Mesenchymal stem cell (in vitro differentiated cells and primary cell): ENCODE data around the gene CDKN2C.
A peak's percentile ranks its signal among the peaks of the same experiment; 100 is the strongest.

Experiments used
- DNase-seq: peaks from one replicate; pipeline ENCODE4 v3.0.0-alpha.2; 2013
- H2AFZ ChIP-seq: one replicate; pipeline ENCODE4 v1.6.1; 2013; ENCODE audit warnings: low read depth, mild to moderate bottlenecking, control low read depth, inconsistent platforms, low read length, moderate library complexity
- H2AK5ac ChIP-seq: 2 replicates; pipeline ENCODE4 v1.6.1; 2013; ENCODE audit warnings: low read length, moderate library complexity, mild to moderate bottlenecking, inconsistent platforms; ENCODE audit not compliant: severe bottlenecking
- H2BK120ac ChIP-seq: one replicate; pipeline ENCODE4 v1.6.1; 2013; ENCODE audit warnings: low read depth, mild to moderate bottlenecking, inconsistent platforms, low read length, moderate library complexity
- H2BK12ac ChIP-seq, 2 experiments: one replicate each; pipeline ENCODE4 v1.6.1; 2013; ENCODE audit warnings: inconsistent platforms in 2 of 2, low read length in 2 of 2, mild to moderate bottlenecking in 2 of 2, moderate library complexity in 2 of 2, control low read depth in 1 of 2
- H2BK15ac ChIP-seq: one replicate; pipeline ENCODE4 v1.6.1; 2013; ENCODE audit warnings: mild to moderate bottlenecking, low read depth, inconsistent platforms; ENCODE audit not compliant: poor library complexity, severe bottlenecking
- H2BK5ac ChIP-seq: 2 replicates; pipeline ENCODE4 v1.6.1; 2013; ENCODE audit warnings: low read depth, mild to moderate bottlenecking, low read length, control low read depth, inconsistent platforms; ENCODE audit not compliant: poor library complexity, severe bottlenecking
- H3K14ac ChIP-seq, 2 experiments: one replicate each; pipeline ENCODE4 v1.6.1; 2013; ENCODE audit warnings: inconsistent platforms in 2 of 2, low read length in 2 of 2, control low read depth in 1 of 2, mild to moderate bottlenecking in 1 of 2, moderate library complexity in 1 of 2
- H3K18ac ChIP-seq, 2 experiments: one replicate each; pipeline ENCODE4 v1.6.1; 2013; ENCODE audit warnings: inconsistent platforms in 2 of 2, low read length in 2 of 2, control low read depth in 1 of 2, low read depth in 1 of 2, mild to moderate bottlenecking in 1 of 2
- H3K23ac ChIP-seq, 2 experiments: one replicate each; pipeline ENCODE4 v1.6.1; 2013; ENCODE audit warnings: inconsistent platforms in 2 of 2, low read length in 2 of 2, mild to moderate bottlenecking in 2 of 2, moderate library complexity in 2 of 2, control low read depth in 1 of 2
- H3K27ac ChIP-seq: 2 replicates; pipeline ENCODE4 v1.5.1; 2013; ENCODE audit warnings: mild to moderate bottlenecking, moderate library complexity, low read length, control low read depth, inconsistent platforms; ENCODE audit not compliant: poor library complexity, severe bottlenecking
- H3K27me3 ChIP-seq, 2 experiments: 2 replicates each; pipeline versions ENCODE4 v1.6.1 to v1.7.0; 2013; ENCODE audit warnings: low read length in 2 of 2, mild to moderate bottlenecking in 2 of 2, moderate library complexity in 2 of 2, control low read depth in 1 of 2, inconsistent platforms in 1 of 2; ENCODE audit not compliant: control insufficient read depth in 1 of 2, insufficient read depth in 1 of 2
- H3K36me3 ChIP-seq, 2 experiments: 2 replicates each; pipeline versions ENCODE4 v1.6.1 to v1.7.0; 2013; ENCODE audit warnings: low read length in 2 of 2, control low read depth in 1 of 2, inconsistent platforms in 1 of 2, low read depth in 1 of 2, mild to moderate bottlenecking in 1 of 2; ENCODE audit not compliant: insufficient read depth in 2 of 2, control insufficient read depth in 1 of 2
- H3K4ac ChIP-seq, 2 experiments: one replicate each; pipeline ENCODE4 v1.6.1; 2013; ENCODE audit warnings: inconsistent platforms in 2 of 2, low read length in 2 of 2, mild to moderate bottlenecking in 2 of 2, moderate library complexity in 2 of 2, control low read depth in 1 of 2, low read depth in 1 of 2
- H3K4me1 ChIP-seq: 2 replicates; pipeline ENCODE4 v1.6.1; 2013; ENCODE audit warnings: low read depth, low read length, control low read depth; ENCODE audit not compliant: control insufficient read depth, insufficient read depth
- H3K4me2 ChIP-seq: 2 replicates; pipeline ENCODE4 v1.6.1; 2013; ENCODE audit warnings: low read length, mild to moderate bottlenecking, inconsistent platforms; ENCODE audit not compliant: poor library complexity, severe bottlenecking
- H3K4me3 ChIP-seq, 2 experiments: 2 replicates each; pipeline versions ENCODE4 v1.5.1 to v1.7.0; 2013; ENCODE audit warnings: low read length in 2 of 2, mild to moderate bottlenecking in 2 of 2, control low read depth in 1 of 2, low read depth in 1 of 2; ENCODE audit not compliant: insufficient read depth in 1 of 2
- H3K79me1 ChIP-seq: replicated peaks from 2 replicates; pipeline ENCODE4 v1.6.1; 2013; ENCODE audit warnings: mild to moderate bottlenecking, control low read depth, low read length, inconsistent platforms; ENCODE audit not compliant: poor library complexity, severe bottlenecking
- H3K9ac ChIP-seq: 2 replicates; pipeline ENCODE4 v1.7.0; 2013; ENCODE audit warnings: mild to moderate bottlenecking, low read length, moderate library complexity
- H3K9me3 ChIP-seq: 2 replicates; pipeline ENCODE4 v1.7.0; 2013; ENCODE audit warnings: mild to moderate bottlenecking, low read length; ENCODE audit not compliant: control insufficient read depth
- H4K8ac ChIP-seq: one replicate; pipeline ENCODE4 v1.6.1; 2013; ENCODE audit warnings: inconsistent platforms, mild to moderate bottlenecking, low read length, moderate library complexity
- H4K91ac ChIP-seq: one replicate; pipeline ENCODE4 v1.6.1; 2013; ENCODE audit warnings: mild to moderate bottlenecking, low read length, inconsistent platforms
- WGBS: methylation state at CpG from one replicate; pipeline ENCODE4 v1.1.7; 2013; ENCODE audit warnings: mixed read lengths; 5-methylcytosine and 5-hydroxymethylcytosine counted together

CDKN2C gene

GRCh38 chr1:50972766-50973165 lies 2.7 kb downstream of the CDKN2C start:
- H3K4ac ChIP-seq: no peak overlapping the region
- H3K36me3 ChIP-seq: no peaks in the 10 kb centered on the region
- no peak overlapping the region for H3K23ac ChIP-seq
- H4K8ac ChIP-seq: no peak overlapping the region
- no peak overlapping the region for H2BK12ac ChIP-seq
- no peak overlapping the region for H2BK5ac ChIP-seq
- peaks cover 0 to 8% of the 10 kb centered on the region in 2 experiments for H3K27me3 ChIP-seq
- no peak overlapping the region for H4K91ac ChIP-seq
- H3K18ac ChIP-seq: no peak overlapping the region
- peaks cover 9% of the 10 kb centered on the region for H3K4me1 ChIP-seq
- H3K9me3 ChIP-seq: no peaks in the 10 kb centered on the region
- peaks cover 3% of the 10 kb centered on the region for H3K79me1 ChIP-seq
- H3K4me3 ChIP-seq: peak overlapping the region in 1 of 2 experiments; percentile 92
- WGBS: no CpG with 5 or more reads among the region's 1 CpG
- H3K27ac ChIP-seq: no peak overlapping the region
- DNase-seq: no peak
- peak overlapping the region; percentile 89 for H3K9ac ChIP-seq
- no peak overlapping the region for H3K4me2 ChIP-seq
- no peak overlapping the region for H3K14ac ChIP-seq
- H2BK15ac ChIP-seq: no peak overlapping the region
- H2AFZ ChIP-seq: no peak overlapping the region
- no peak overlapping the region for H2BK120ac ChIP-seq
- H2AK5ac ChIP-seq: no peak overlapping the region

- Histone ChIP-seq H3K27me3 (peaks cover 0 to 8% of the 10 kb centered on the region in 2 experiments), H3K9ac (peak overlapping the region; percentile 89), H3K4me3 (peak overlapping the region in 1 of 2 experiments; percentile 92), H2BK15ac (no peak overlapping the region), H2AFZ (no peak overlapping the region), H2BK12ac (no peak overlapping the region), H3K4me2 (no peak overlapping the region), H3K36me3 (no peaks in the 10 kb centered on the region), H4K8ac (no peak overlapping the region), H3K27ac (no peak overlapping the region), H3K4me1 (peaks cover 10% of the 10 kb centered on the region), H3K14ac (no peak overlapping the region), H3K79me1 (peaks cover 3% of the 10 kb centered on the region), H2BK5ac (no peak overlapping the region), H3K18ac (no peak overlapping the region), H3K9me3 (no peaks in the 10 kb centered on the region), H3K23ac (no peak overlapping the region), H3K4ac (no peak overlapping the region), H2BK120ac (no peak overlapping the region), H4K91ac (no peak overlapping the region), H2AK5ac (no peak overlapping the region)
- DNase-seq: no peak
- WGBS: 70% methylated on average over 1 of the region's 1 CpG
These were observed 3.2 kb downstream of the CDKN2C start for GRCh38 chr1:50973255-50973654.

GRCh38 chr1:50973875-50974617 lies 4.0 kb downstream of the CDKN2C start:
- H3K4me2 ChIP-seq: no peak overlapping the region
- 31% methylated on average over 10 of the region's 13 CpGs for WGBS
- no peak overlapping the region for H3K23ac ChIP-seq
- peaks cover 12% of the 10 kb centered on the region for H3K4me1 ChIP-seq
- H4K91ac ChIP-seq: no peak overlapping the region
- no peak overlapping the region for H3K4me3 ChIP-seq
- H4K8ac ChIP-seq: peak overlapping the region; percentile 53
- H3K27me3 ChIP-seq: peaks cover 0 to 15% of the 10 kb centered on the region in 2 experiments
- no peak overlapping the region for H2BK15ac ChIP-seq
- H3K79me1 ChIP-seq: peaks cover 3% of the 10 kb centered on the region
- no peak overlapping the region for H2AFZ ChIP-seq
- no peak overlapping the region for H3K18ac ChIP-seq
- no peaks in the 10 kb centered on the region for H3K36me3 ChIP-seq
- no peaks in the 10 kb centered on the region for H3K9me3 ChIP-seq
- no peak overlapping the region for H2BK120ac ChIP-seq
- DNase-seq: peak; percentile 33
- H3K14ac ChIP-seq: no peak overlapping the region
- H3K27ac ChIP-seq: no peak overlapping the region
- peak overlapping the region; percentile 89 for H3K9ac ChIP-seq
- no peak overlapping the region for H2BK5ac ChIP-seq
- no peak overlapping the region for H2BK12ac ChIP-seq
- no peak overlapping the region for H3K4ac ChIP-seq
- H2AK5ac ChIP-seq: no peak overlapping the region

- no peak overlapping the region for H2BK15ac ChIP-seq
- no peak overlapping the region for H4K8ac ChIP-seq
- H3K27ac ChIP-seq: no peak overlapping the region
- H3K4me2 ChIP-seq: no peak overlapping the region
- H3K23ac ChIP-seq: no peak overlapping the region
- DNase-seq: no peak
- H3K4me1 ChIP-seq: peaks cover 12% of the 10 kb centered on the region
- peaks cover 1% of the 10 kb centered on the region for H3K79me1 ChIP-seq
- H3K36me3 ChIP-seq: no peaks in the 10 kb centered on the region
- 20% methylated on average over 1 of the region's 1 CpG for WGBS
- H2AK5ac ChIP-seq: no peak overlapping the region
- H2BK12ac ChIP-seq: no peak overlapping the region
- peaks cover 0 to 15% of the 10 kb centered on the region in 2 experiments for H3K27me3 ChIP-seq
- no peaks in the 10 kb centered on the region for H3K9me3 ChIP-seq
- no peak overlapping the region for H3K4me3 ChIP-seq
- no peak overlapping the region for H2BK120ac ChIP-seq
- H4K91ac ChIP-seq: no peak overlapping the region
- no peak overlapping the region for H3K4ac ChIP-seq
- no peak overlapping the region for H3K14ac ChIP-seq
- H2BK5ac ChIP-seq: no peak overlapping the region
- H2AFZ ChIP-seq: no peak overlapping the region
- no peak overlapping the region for H3K18ac ChIP-seq
- H3K9ac ChIP-seq: peak overlapping the region; percentile 21
These were observed 4.5 kb downstream of the CDKN2C start for GRCh38 chr1:50974618-50974935.
